Central memory CD8-positive, alpha-beta T cell (primary cell): ENCODE results near the gene C6orf120.
"Not testable (repeated sequence)": the region's sequence is repeated elsewhere in the genome, so short reads cannot be mapped to it uniquely, and the experiment has no call there.

Experiments
- ATAC-seq: fragments of 150-1000 bp; cut with Tn5 transposase; replicated peaks from 2 replicates; pipeline ENCODE4 v1.10.0; 2022; ENCODE audit warnings: mild to moderate bottlenecking, moderate FRiP score, moderate number of reproducible peaks; ENCODE audit not compliant: poor library complexity, severe bottlenecking; ENCODE audit errors: extremely low read depth
- DNase-seq, 2 donors: peaks; one replicate each; pipeline ENCODE4 v3.0.0; 2021; ENCODE audit warnings: low spot score in 2 of 2
- H3K27ac Mint-ChIP-seq: one replicate; pipeline ENCODE4 v1.8.0; 2022; ENCODE audit warnings: low read depth, mild to moderate bottlenecking, moderate library complexity, mixed read lengths
- H3K27me3 Mint-ChIP-seq: one replicate; pipeline ENCODE4 v1.8.0; 2022; ENCODE audit warnings: mixed read lengths
- H3K36me3 Mint-ChIP-seq: one replicate; pipeline ENCODE4 v1.8.0; 2022; ENCODE audit warnings: mild to moderate bottlenecking, moderate library complexity, mixed read lengths; ENCODE audit not compliant: insufficient read depth
- H3K4me1 Mint-ChIP-seq: one replicate; pipeline ENCODE4 v1.8.0; 2022; ENCODE audit warnings: mixed read lengths
- H3K4me3 Mint-ChIP-seq: one replicate; pipeline ENCODE4 v1.8.0; 2022; ENCODE audit warnings: mild to moderate bottlenecking, moderate library complexity, mixed read lengths
- H3K9me3 Mint-ChIP-seq: one replicate; pipeline ENCODE4 v1.8.0; 2022; ENCODE audit warnings: mixed read lengths

The C6orf120 gene

DNA sequence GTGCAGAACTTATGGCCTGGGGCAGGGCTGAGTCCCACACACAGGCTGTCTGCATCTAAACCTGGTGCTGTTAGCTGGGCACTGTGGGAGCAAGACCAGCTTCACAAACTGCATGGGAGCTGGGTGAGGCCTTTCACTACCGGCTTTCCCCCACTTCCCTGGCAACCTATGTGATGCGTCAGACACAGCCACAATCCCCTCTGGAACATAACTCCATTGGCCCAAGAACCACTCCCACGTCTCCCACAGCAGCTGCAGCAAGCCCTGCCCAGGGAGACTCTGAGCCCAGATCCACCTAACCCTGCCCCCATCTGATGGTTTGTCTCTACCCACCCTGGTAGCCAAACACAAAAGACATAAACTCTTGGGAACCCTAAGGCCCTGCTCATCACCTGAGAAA lies 9.4 kb upstream of the C6orf120 start:
- no peak overlapping the region for H3K27ac Mint-ChIP-seq
- peaks cover 6% of the 10 kb centered on the region for H3K9me3 Mint-ChIP-seq
- H3K4me3 Mint-ChIP-seq, result no peak overlapping the region
- H3K27me3 Mint-ChIP-seq, result no peaks in the 10 kb centered on the region
- no peak for DNase-seq
- no peak for ATAC-seq
- H3K36me3 Mint-ChIP-seq, result peaks cover 5% of the 10 kb centered on the region
- peaks cover 7% of the 10 kb centered on the region for H3K4me1 Mint-ChIP-seq

- Mint-ChIP-seq H3K27ac (no peak overlapping the region), H3K36me3 (peaks cover 2% of the 10 kb centered on the region)
These were observed 6.8 kb upstream of the C6orf120 start for GRCh38 chr6:169695131-169695530.

DNA sequence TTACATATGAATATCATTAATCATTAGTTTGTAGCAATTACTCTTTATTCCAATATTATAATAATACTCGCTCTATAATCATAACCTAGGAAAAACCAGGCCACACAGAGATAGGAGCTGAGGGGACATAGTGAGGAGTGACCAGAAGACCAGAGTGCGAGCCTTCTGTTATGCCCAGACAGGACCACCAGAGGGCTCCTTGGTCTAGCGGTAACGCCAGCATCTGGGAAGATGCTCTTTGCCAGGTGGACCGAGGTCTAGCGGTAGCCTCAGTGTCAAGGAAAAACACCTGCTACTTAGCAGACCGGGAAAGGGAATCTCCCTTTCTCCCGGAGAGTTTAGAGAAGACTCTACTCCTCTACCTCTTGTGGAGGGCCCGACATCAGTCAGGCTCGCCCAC lies 4.8 kb upstream of the C6orf120 start:
- H3K9me3 Mint-ChIP-seq, H3K27me3 Mint-ChIP-seq, ATAC-seq, H3K36me3 Mint-ChIP-seq, DNase-seq, H3K27ac Mint-ChIP-seq, H3K4me3 Mint-ChIP-seq, H3K4me1 Mint-ChIP-seq: not testable (repeated sequence)

More at GRCh38 chr6:169695131-169695530, 6.8 kb upstream of the C6orf120 start:
- no peak for DNase-seq
- Mint-ChIP-seq H3K4me3 (no peak overlapping the region), H3K9me3 (peaks cover 6% of the 10 kb centered on the region), H3K4me1 (peaks cover 6% of the 10 kb centered on the region), H3K27me3 (no peaks in the 10 kb centered on the region)
- ATAC-seq, result no peak

DNA sequence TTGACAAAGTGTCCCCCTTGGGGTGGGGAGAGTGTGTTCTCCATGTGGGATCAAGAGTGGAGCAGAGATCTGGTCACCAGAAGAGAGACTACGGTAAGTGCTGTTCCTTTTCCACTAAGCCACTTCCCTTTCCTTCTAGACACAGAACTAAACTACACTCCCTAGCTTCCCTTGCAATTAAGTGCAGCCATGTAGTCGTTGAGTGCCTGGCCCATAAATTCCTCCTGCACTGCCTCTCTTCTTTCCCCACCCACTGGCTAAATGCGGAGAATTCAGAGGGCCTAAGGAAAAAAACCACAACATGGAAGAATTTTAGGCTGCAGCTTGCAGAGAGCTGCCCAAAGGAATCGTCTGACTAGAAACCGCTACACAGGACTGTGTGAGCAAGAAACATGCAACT lies 1.6 kb upstream of the C6orf120 start:
- Mint-ChIP-seq H3K27me3 (no peaks in the 10 kb centered on the region), H3K9me3 (peaks cover 6% of the 10 kb centered on the region), H3K36me3 (peaks cover 21% of the 10 kb centered on the region), H3K4me1 (peaks cover 25% of the 10 kb centered on the region), H3K27ac (peak overlapping the region; percentile 89), H3K4me3 (no peak overlapping the region)
- DNase-seq (no peak), ATAC-seq (no peak)

DNA sequence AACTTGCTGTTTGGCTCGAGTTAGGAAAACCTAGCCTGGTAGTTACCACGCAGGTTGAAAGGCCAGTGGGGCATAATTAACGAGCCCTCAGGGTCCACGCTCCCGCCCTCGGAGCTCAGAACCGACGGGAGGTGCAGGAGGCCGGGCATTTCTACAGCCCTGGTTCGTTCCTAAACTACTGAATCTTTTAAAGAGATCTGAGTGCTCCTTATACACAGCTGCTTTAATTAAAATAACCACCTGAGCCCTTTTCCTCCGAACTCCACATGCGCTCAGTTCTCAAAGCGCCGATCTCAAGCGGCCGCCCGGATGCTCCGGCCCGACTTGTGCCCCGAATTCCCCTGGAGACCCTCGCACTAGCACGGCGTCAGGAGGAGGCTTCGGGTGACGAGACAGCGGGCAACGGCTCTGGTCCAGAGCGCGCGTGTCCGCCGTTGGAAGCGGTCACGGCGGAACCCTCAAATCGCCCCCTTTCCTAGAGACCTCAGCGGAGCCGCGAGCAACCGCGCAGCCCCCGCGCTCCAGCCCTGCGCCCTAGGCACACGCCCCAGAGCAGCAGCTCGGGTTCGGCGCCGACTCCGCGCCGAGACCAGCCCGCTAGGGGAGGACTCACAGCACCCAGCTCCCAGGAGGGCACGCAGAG lies 494 bp upstream of the C6orf120 start:
- H3K4me3 Mint-ChIP-seq, result peak overlapping the region; percentile 86

DNA sequence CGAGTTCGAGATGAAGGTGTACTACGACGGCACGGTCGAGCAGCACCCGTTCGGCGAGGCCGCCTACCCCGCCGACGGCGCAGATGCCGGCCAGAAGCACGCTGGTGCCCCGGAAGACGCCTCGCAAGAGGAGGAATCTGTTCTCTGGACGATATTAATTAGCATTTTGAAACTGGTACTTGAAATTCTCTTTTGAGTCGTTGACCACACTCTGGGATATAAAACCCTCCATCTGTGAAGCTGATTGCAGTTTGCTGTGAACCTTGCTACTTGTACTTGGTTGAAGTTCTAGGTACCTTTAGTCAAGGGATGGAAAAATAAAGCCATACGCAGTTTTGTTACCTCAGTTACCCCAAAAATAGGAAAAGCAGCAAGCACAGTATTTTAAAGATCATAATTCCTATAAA lies 917 bp downstream of the C6orf120 start:
- Mint-ChIP-seq H3K27me3 (no peaks in the 10 kb centered on the region), H3K9me3 (no peaks in the 10 kb centered on the region), H3K27ac (peak overlapping the region; percentile 89), H3K4me1 (peaks cover 34% of the 10 kb centered on the region), H3K4me3 (peak overlapping the region; percentile 86), H3K36me3 (peaks cover 21% of the 10 kb centered on the region)
- no peak for DNase-seq
- ATAC-seq, result peak; percentile 6

More for the DNA sequence above, 494 bp upstream of the C6orf120 start:
- DNase-seq (peak in 1 of 2 donors; percentile 17), ATAC-seq (peak; percentile 8)
- Mint-ChIP-seq H3K4me1 (peaks cover 25% of the 10 kb centered on the region), H3K36me3 (peaks cover 21% of the 10 kb centered on the region), H3K27ac (peak overlapping the region; percentile 89), H3K9me3 (no peaks in the 10 kb centered on the region), H3K27me3 (no peaks in the 10 kb centered on the region)

GRCh38 chr6:169707772-169708171 lies 5.8 kb downstream of the C6orf120 start:
- ATAC-seq (no peak), DNase-seq (no peak)
- H3K36me3 Mint-ChIP-seq, result peaks cover 27% of the 10 kb centered on the region
- H3K27ac Mint-ChIP-seq, result no peak overlapping the region
- no peaks in the 10 kb centered on the region for H3K9me3 Mint-ChIP-seq
- H3K27me3 Mint-ChIP-seq, result no peaks in the 10 kb centered on the region
- peaks cover 28% of the 10 kb centered on the region for H3K4me1 Mint-ChIP-seq
- no peak overlapping the region for H3K4me3 Mint-ChIP-seq

DNA sequence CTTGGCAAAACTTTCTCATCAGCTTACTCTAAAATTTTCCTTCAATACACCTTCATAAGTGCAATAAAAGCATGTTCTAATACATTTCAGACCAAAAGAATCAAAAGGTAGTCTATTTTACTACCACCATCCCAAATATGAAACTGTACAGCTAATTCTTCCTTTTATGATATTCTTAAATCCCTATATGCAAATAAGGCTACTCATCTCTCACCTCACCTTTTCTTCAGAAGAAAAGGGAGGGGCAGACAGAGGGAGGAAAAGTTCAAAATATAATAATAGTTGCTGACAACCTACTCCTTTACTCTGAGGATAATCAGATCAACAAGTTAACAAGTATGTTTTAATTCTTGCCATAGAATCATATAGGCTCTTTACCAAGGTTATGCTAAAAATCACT lies 7.4 kb downstream of the C6orf120 start:
- no peaks in the 10 kb centered on the region for H3K9me3 Mint-ChIP-seq
- ATAC-seq (no peak), DNase-seq (no peak)
- peaks cover 26% of the 10 kb centered on the region for H3K36me3 Mint-ChIP-seq
- H3K4me3 Mint-ChIP-seq, result no peak overlapping the region
- H3K27ac Mint-ChIP-seq, result no peak overlapping the region
- H3K27me3 Mint-ChIP-seq, result no peaks in the 10 kb centered on the region
- H3K4me1 Mint-ChIP-seq, result peaks cover 18% of the 10 kb centered on the region

DNA sequence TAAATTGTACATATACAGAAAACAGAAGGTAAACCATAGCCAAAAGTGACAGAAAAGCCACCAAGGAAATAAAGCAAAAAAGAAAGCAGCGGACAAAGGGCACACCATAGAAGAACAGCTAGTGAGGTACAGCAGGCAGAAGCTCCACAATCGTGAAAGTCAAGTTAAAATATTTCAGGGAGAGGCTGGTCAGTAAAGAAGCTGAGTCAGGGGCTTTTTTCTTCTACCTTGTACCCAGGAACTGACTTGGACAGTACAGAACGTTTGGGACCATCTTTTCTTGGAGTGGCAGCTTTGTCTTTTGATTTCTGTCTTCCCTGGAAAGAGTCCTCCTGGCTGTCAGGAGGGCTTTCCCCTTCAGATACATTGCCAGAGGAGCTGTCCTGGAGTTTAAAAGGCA lies 8.1 kb downstream of the C6orf120 start:
- no peak overlapping the region for H3K4me3 Mint-ChIP-seq
- no peak overlapping the region for H3K27ac Mint-ChIP-seq
- H3K9me3 Mint-ChIP-seq, result no peaks in the 10 kb centered on the region
- ATAC-seq (no peak), DNase-seq (no peak)
- H3K36me3 Mint-ChIP-seq, result peaks cover 30% of the 10 kb centered on the region
- H3K27me3 Mint-ChIP-seq, result no peaks in the 10 kb centered on the region
- H3K4me1 Mint-ChIP-seq, result peaks cover 14% of the 10 kb centered on the region

GRCh38 chr6:169714178-169714577 lies 12.3 kb downstream of the C6orf120 start:
- H3K27me3 Mint-ChIP-seq, result no peaks in the 10 kb centered on the region
- ATAC-seq (no peak), DNase-seq (no peak)
- H3K4me3 Mint-ChIP-seq, result no peak overlapping the region
- peaks cover 9% of the 10 kb centered on the region for H3K4me1 Mint-ChIP-seq
- no peaks in the 10 kb centered on the region for H3K9me3 Mint-ChIP-seq
- H3K27ac Mint-ChIP-seq, result no peak overlapping the region
- peaks cover 48% of the 10 kb centered on the region for H3K36me3 Mint-ChIP-seq

- DNase-seq (no peak), ATAC-seq (no peak)
- Mint-ChIP-seq H3K27me3 (no peaks in the 10 kb centered on the region), H3K4me1 (peaks cover 13% of the 10 kb centered on the region), H3K27ac (no peak overlapping the region), H3K36me3 (peaks cover 49% of the 10 kb centered on the region), H3K4me3 (no peak overlapping the region), H3K9me3 (no peaks in the 10 kb centered on the region)
These were observed 12.7 kb downstream of the C6orf120 start for GRCh38 chr6:169714595-169714994.

- H3K27me3 Mint-ChIP-seq, result no peaks in the 10 kb centered on the region
- no peak overlapping the region for H3K4me3 Mint-ChIP-seq
- no peak for ATAC-seq
- no peak overlapping the region for H3K27ac Mint-ChIP-seq
- no peaks in the 10 kb centered on the region for H3K9me3 Mint-ChIP-seq
- H3K4me1 Mint-ChIP-seq, result peaks cover 41% of the 10 kb centered on the region
- DNase-seq, result no peak
- H3K36me3 Mint-ChIP-seq, result peaks cover 36% of the 10 kb centered on the region
These were observed 17.2 kb downstream of the C6orf120 start for GRCh38 chr6:169719117-169719516.

DNA sequence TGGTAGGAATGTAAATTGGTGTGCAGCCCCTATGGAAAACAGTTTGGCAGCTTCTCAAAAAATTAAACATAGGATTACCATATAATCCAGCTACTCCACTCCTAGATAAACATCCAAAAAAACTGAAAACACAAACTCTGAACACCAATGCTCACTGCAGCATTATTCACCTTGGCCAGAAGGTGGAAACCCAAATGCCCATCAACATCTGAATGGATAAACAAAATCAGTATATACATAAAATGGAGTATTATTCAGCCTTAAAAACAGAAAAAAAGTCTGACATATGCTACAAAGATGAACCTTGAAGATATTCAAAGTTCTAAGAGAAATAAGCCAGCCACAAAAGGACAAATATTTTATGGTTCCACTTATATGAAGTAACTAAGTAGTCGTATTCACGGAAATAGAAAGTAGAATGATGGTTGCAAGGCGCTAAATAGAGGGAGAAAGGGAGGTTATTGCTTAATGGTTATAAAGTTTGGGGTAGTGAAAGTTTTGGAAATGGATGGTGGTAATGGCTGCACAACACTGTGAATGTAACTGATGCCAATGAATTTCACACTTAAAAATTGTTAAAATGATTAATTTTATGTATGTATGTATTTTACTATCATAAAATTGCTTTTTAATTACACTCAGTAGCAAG lies 18.4 kb downstream of the C6orf120 start:
- H3K4me3 Mint-ChIP-seq, result no peak overlapping the region
- H3K27ac Mint-ChIP-seq, result peak overlapping the region; percentile 12

More for the DNA sequence above, 18.4 kb downstream of the C6orf120 start:
- Mint-ChIP-seq H3K27me3 (no peaks in the 10 kb centered on the region), H3K9me3 (no peaks in the 10 kb centered on the region), H3K36me3 (peaks cover 31% of the 10 kb centered on the region), H3K4me1 (peaks cover 39% of the 10 kb centered on the region)
- DNase-seq (no peak), ATAC-seq (no peak)
